ENCODE measurements around the gene GALK2. TPM values are rescaled to one million over a fixed set of nuclear protein-coding genes. Genes with fewer than 3 reads are reported as not detected.

GALK2 gene
- total RNA-seq, 1 experiment from 2014 or later: 13.7 TPM

DNA sequence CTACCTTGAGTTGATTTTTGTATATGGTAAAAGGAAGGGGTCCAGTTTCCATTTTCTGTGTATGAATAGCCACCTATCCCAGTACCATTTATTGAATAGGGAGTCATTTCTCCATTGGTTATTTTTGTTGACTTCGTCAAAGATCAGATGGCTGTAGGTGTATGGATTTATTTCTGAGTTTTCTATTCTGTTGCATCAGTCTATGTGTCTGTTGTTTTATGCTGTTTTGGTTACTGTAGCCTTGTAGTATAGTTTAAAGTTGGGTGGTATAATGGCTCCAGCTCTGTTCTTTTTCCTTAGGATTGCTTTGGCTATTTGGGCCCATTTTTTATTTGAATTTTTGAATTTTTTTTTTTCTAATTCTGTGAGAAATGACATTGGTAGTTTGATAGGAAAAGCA, 127.5 kb downstream of the GALK2 start:
- no peak overlapping the region for H2BK20ac ChIP-seq (ENCODE audit: low read depth, low read length, poor library complexity, severe bottlenecking)
- H4K20me1 ChIP-seq (ENCODE audit: control insufficient read depth, insufficient read depth, insufficient read length): no peaks in the 10 kb centered on the region
- H2AFZ ChIP-seq (ENCODE audit: low read length): no peak overlapping the region
- Mint-ChIP-seq H3K4me3 (no peak overlapping the region), H3K4me1 (no peaks in the 10 kb centered on the region), H3K9me3 (peaks cover 0 to 3% of the 10 kb centered on the region in 2 experiments; a peak in 4 of 5 replicates), H3K27ac (no peak overlapping the region), H3K27me3 (ENCODE audit: low read depth) (no peaks in the 10 kb centered on the region), H3K36me3 (ENCODE audit: insufficient read depth in 1 of 3, low read depth in 3 of 3) (peaks cover 0 to 9% (median 4%) of the 10 kb centered on the region in 3 experiments; a peak in 4 of 7 replicates)
- H3K27ac ChIP-seq (ENCODE audit: insufficient read length, low read depth, low read length): no peak overlapping the region
- H3K14ac ChIP-seq (ENCODE audit: insufficient read depth, low read length): no peak overlapping the region
- no peaks in the 10 kb centered on the region for H3K79me1 ChIP-seq (ENCODE audit: insufficient read depth, low read depth, low read length, poor library complexity, severe bottlenecking)
- H2BK12ac ChIP-seq (ENCODE audit: insufficient read length, low read depth, low read length): no peak overlapping the region
- no peak overlapping the region for H3K23ac ChIP-seq (ENCODE audit: insufficient read length, low read depth, low read length)
- DNase-seq: no peak
- H3K23me2 ChIP-seq (ENCODE audit: insufficient read length, low read depth, low read length, poor library complexity, severe bottlenecking): no peaks in the 10 kb centered on the region
- no peaks in the 10 kb centered on the region for H3K27me3 ChIP-seq (ENCODE audit: insufficient read depth, low read length)
- H3K9me3 ChIP-seq (ENCODE audit: control insufficient read depth, low read depth, low read length): no peaks in the 10 kb centered on the region
- no peak overlapping the region for H3K9ac ChIP-seq (ENCODE audit: extremely low read depth, insufficient read length, low read length)
- no peak overlapping the region for H3K4me2 ChIP-seq (ENCODE audit: insufficient read depth, insufficient read length, low read length)
- no peak overlapping the region for H4K8ac ChIP-seq (replicated peaks; ENCODE audit: insufficient read length, low read depth, low read length)
- no peak overlapping the region for H3K56ac ChIP-seq (ENCODE audit: insufficient read length, low read depth, low read length)
- no peaks in the 10 kb centered on the region for H3K4me1 ChIP-seq (ENCODE audit: insufficient read depth, low read length)
- no peak overlapping the region for H4K91ac ChIP-seq (ENCODE audit: insufficient read length, low read depth, low read length)
- TF ChIP-seq, protein P1, sequence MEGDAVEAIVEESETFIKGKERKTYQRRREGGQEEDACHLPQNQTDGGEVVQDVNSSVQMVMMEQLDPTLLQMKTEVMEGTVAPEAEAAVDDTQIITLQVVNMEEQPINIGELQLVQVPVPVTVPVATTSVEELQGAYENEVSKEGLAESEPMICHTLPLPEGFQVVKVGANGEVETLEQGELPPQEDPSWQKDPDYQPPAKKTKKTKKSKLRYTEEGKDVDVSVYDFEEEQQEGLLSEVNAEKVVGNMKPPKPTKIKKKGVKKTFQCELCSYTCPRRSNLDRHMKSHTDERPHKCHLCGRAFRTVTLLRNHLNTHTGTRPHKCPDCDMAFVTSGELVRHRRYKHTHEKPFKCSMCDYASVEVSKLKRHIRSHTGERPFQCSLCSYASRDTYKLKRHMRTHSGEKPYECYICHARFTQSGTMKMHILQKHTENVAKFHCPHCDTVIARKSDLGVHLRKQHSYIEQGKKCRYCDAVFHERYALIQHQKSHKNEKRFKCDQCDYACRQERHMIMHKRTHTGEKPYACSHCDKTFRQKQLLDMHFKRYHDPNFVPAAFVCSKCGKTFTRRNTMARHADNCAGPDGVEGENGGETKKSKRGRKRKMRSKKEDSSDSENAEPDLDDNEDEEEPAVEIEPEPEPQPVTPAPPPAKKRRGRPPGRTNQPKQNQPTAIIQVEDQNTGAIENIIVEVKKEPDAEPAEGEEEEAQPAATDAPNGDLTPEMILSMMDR (conservative IDR thresholded peaks at IDR 0.05): no peak
- no peak overlapping the region for H4K5ac ChIP-seq (ENCODE audit: insufficient read length, low read depth, low read length)
- no peak overlapping the region for H3K4ac ChIP-seq (ENCODE audit: low read depth, low read length)
- H3K18ac ChIP-seq (ENCODE audit: insufficient read length, low read depth, low read length): no peak overlapping the region
- no peak overlapping the region for H2BK5ac ChIP-seq (ENCODE audit: insufficient read length, low read length)
- no CpG with 5 or more reads among the region's 1 CpG for WGBS (ENCODE audit: extremely low coverage, insufficient read length, low lambda C conversion rate)
- no peak overlapping the region for H2BK15ac ChIP-seq (ENCODE audit: low read depth, low read length)
- H3K79me2 ChIP-seq (ENCODE audit: insufficient read depth, low read length): no peaks in the 10 kb centered on the region
- H2BK120ac ChIP-seq (ENCODE audit: low read depth, low read length, poor library complexity, severe bottlenecking): no peak overlapping the region
- no peak overlapping the region for H2AK5ac ChIP-seq (ENCODE audit: insufficient read length, low read length)
- H3T11ph ChIP-seq (ENCODE audit: low read length): no peak overlapping the region
